Thyroid gland (tissue), 4 donors: Measurements from ENCODE around the gene TTLL8. TPM values are rescaled to one million over a fixed set of nuclear protein-coding genes. Genes with fewer than 3 reads are reported as not detected.
"Not testable (repeated sequence)": the region's sequence is repeated elsewhere in the genome, so short reads cannot be mapped to it uniquely, and the experiment has no call there.

Experiments used
- DNase-seq, 2 donors: peaks; one replicate each; pipeline ENCODE4 v3.0.0-alpha.2; 2019
- H3K27ac ChIP-seq, 3 donors: fragments of 200-600 bp; sonication (generic); 1 replicate in 2 of 3; 2 replicates in 1 of 3; pipeline ENCODE4 v1.5.1; 2016 to 2019; ENCODE audit warnings: mild to moderate bottlenecking in 1 of 3, moderate library complexity in 1 of 3
- H3K27me3 ChIP-seq: fragments of 200-600 bp; sonication (generic); one replicate; pipeline ENCODE4 v1.5.1; 2019
- H3K36me3 ChIP-seq, 2 donors: fragments of 200-600 bp; sonication (generic); one replicate each; pipeline ENCODE4 v1.5.1; 2016 to 2019
- H3K4me1 ChIP-seq, 2 donors: fragments of 200-600 bp; sonication (generic); one replicate each; pipeline ENCODE4 v1.5.1; 2017 to 2019
- H3K4me3 ChIP-seq, 3 donors: fragments of 200-600 bp; sonication (generic); replicated peaks in 1 of 3; 1 replicate in 2 of 3; 2 replicates in 1 of 3; pipeline ENCODE4 v1.5.1; 2016; ENCODE audit warnings: mild to moderate bottlenecking in 1 of 3
- H3K9me3 ChIP-seq: fragments of 200-600 bp; sonication (generic); one replicate; pipeline ENCODE4 v1.5.1; 2017
- CTCF ChIP-seq, 6 experiments: fragments of 200-600 bp in 3 of 6; fragments of 450-650 bp in 3 of 6; sonication (generic) in 3 of 6; IDR thresholded peaks; one replicate each; pipeline ENCODE4 v1.5.1; 2016 to 2019; ENCODE audit warnings: antibody characterized with exemption in 6 of 6, mild to moderate bottlenecking in 2 of 6, inconsistent platforms in 1 of 6, moderate library complexity in 1 of 6
- POLR2A ChIP-seq, 2 donors: fragments of 450-650 bp; IDR thresholded peaks; one replicate each; pipeline ENCODE4 v1.6.1; 2017; ENCODE audit warnings: antibody characterized with exemption in 2 of 2, mild to moderate bottlenecking in 2 of 2, moderate library complexity in 1 of 2
- WGBS, 2 donors: methylation state at CpG; one replicate each; pipeline ENCODE4 v1.1.5; 2017; 5-methylcytosine and 5-hydroxymethylcytosine counted together
- intact Hi-C: fragments of 100-400 bp; cut with DNase I; formaldehyde crosslinking; loops from one replicate; pipeline ENCODE4 v1.15.1; 2023
- total RNA-seq, 4 donors: library from RNA; depleted of rRNA; stranded (reverse); fragments of >200 nt; gene quantifications; one replicate each; pipeline ENCODE4 v1.2.3, GENCODE V29; 2016

TTLL8 gene
- total RNA-seq, 4 donors from 2014 or later, result not detected

DNA sequence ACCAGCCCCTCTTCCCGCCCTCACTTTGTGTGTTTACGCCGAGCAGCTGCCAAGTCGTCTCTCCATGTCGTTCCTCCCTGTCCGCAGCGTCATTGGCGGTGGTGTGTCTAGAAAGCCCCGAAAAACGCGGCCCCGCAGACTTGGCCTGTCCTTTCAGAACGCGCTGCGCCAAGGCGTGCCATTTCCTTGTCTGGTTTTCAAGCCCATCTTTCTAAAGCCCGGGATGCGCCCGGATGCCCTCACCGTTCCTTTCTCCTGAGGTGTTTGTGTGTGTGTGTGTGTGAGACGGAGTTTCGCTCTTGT is 32.3 kb upstream of the TTLL8 start:
- H3K27me3 ChIP-seq, result peaks cover 5% of the 10 kb centered on the region
- no peaks in the 10 kb centered on the region for H3K36me3 ChIP-seq
- no peak overlapping the region for H3K4me3 ChIP-seq
- WGBS, 2 donors, result 87 to 94% methylated on average over 22 of the region's 22 CpGs
- no peak for DNase-seq
- intact Hi-C loops, result no loop called here
- no peaks in the 10 kb centered on the region for H3K9me3 ChIP-seq
- TF ChIP-seq POLR2A (IDR thresholded peaks at IDR 0.05), result no peak
- TF ChIP-seq CTCF (IDR thresholded peaks at IDR 0.05), result no peak
- no peak overlapping the region for H3K27ac ChIP-seq
- no peaks in the 10 kb centered on the region for H3K4me1 ChIP-seq

DNA sequence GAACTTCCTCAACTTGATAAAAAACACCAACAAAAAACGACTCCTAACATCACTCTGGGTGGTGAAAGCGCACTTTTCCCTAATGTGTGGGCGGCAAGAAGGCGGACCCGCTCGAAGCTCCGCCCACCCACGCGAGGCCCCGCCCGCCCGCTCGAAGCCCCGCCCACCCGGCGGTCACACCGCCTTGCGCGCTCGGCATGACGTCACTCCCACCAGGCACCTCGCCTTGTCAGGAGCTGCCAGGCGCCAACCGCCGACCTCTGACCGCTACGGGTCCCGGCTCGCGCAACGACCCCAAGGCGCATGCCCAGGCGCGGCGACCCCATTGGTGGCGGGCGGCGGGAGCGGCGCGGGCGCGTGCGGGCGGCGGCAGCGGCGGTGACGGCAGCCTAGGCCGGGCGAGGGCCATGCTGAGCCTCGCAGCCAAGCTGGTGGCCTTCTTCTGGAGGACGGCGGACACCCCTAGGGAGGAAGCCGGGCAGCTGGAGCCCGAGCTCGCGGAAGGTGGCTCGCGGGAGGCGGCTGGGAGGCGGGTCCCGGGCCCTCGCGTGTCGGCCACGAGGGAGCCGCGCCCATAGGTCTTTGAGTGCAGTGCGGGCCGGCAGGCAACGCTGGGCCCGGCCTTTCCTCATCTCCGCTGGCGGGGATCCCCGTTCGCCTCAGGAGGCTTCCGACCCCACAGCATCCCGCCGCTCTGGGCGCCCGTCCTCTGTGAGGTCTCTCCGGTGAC is 31.7 kb upstream of the TTLL8 start, which contains the start of gene MOV10L1:
MOV10L1 (plus strand) TSS at position 325 of the 730 bp plus-strand sequence; CDS start at position 408, 83 bp downstream.
- 38 to 54% methylated on average over 31 to 38 of the region's 83 CpGs for whole genome bisulfite sequencing, 2 donors
- Histone ChIP-seq H3K4me1 (no peaks in the 10 kb centered on the region), H3K36me3 (no peaks in the 10 kb centered on the region), H3K4me3 (no peak within 1 kb of the TSS), H3K27ac (no peak within 1 kb of the TSS), H3K9me3 (no peaks in the 10 kb centered on the region), H3K27me3 (peaks cover 5% of the 10 kb centered on the region)
- intact Hi-C loops, result no loop called here
- TF ChIP-seq POLR2A (IDR thresholded peaks at IDR 0.05) (no peak), CTCF (IDR thresholded peaks at IDR 0.05) (no peak)
- no peak for DNase-seq

GRCh38 chr22:50089231-50089630 is 31.1 kb upstream of the TTLL8 start:
- TF ChIP-seq CTCF (IDR thresholded peaks at IDR 0.05) (no peak), POLR2A (IDR thresholded peaks at IDR 0.05) (no peak)
- intact Hi-C loops, result no loop called here
- 79 to 82% methylated on average over 11 of the region's 11 CpGs for WGBS, 2 donors
- Histone ChIP-seq H3K4me1 (no peaks in the 10 kb centered on the region), H3K4me3 (no peak overlapping the region), H3K9me3 (no peaks in the 10 kb centered on the region), H3K36me3 (no peaks in the 10 kb centered on the region), H3K27me3 (peaks cover 5% of the 10 kb centered on the region), H3K27ac (no peak overlapping the region)
- no peak for DNase-seq

DNA sequence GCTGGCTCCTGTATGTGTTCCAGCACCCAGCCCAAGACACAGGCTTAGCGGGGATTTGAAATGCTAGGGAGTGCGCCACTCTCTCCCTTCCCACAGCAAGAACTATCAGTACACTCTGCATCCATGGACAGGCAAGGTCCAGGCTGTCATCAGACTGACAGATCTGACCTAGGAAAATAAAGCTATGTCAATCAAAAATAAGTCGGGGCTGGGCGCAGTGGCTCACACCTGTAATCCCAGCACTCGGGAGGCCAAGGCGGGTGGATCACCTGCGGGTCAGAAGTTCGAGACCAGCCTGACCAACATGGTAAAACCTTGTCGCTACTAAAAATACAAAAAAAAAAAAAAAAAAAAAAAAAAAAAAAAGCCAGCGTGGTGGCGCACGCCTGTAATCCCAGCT is 30.0 kb upstream of the TTLL8 start:
- peaks cover 5% of the 10 kb centered on the region for H3K27me3 ChIP-seq
- no peak overlapping the region for H3K27ac ChIP-seq
- intact Hi-C loops, result no loop called here
- no peaks in the 10 kb centered on the region for H3K36me3 ChIP-seq
- no peak for DNase-seq
- no peaks in the 10 kb centered on the region for H3K9me3 ChIP-seq
- no peak overlapping the region for H3K4me3 ChIP-seq
- 93 to 96% methylated on average over 11 to 12 of the region's 12 CpGs for WGBS, 2 donors
- TF ChIP-seq CTCF (IDR thresholded peaks at IDR 0.05), result no peak
- TF ChIP-seq POLR2A (IDR thresholded peaks at IDR 0.05), result no peak
- no peaks in the 10 kb centered on the region for H3K4me1 ChIP-seq

DNA sequence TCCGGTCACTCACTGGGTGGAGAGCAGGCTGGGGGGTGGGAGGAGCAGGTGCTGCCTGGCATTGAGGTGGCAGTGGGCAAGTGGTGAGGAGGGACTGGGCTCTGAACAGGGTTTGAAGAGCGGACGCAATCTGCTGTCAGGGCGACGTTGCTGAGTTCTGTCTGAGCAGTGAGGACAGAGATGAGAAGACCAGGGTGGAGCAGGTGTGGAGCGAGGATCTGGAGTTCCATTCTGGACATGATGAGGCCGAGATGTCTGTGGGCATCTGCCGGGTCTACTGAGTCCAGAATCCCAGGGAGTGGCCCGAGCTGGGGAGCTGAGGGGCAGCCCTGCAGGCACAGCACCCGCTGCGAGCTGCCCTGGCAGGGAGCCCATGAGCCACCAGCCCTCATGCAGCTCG is 29.5 kb upstream of the TTLL8 start:
- no peak for TF ChIP-seq POLR2A (IDR thresholded peaks at IDR 0.05)
- TF ChIP-seq CTCF (IDR thresholded peaks at IDR 0.05), result no peak
- Histone ChIP-seq H3K36me3 (no peaks in the 10 kb centered on the region), H3K4me3 (no peak overlapping the region), H3K27ac (no peak overlapping the region), H3K4me1 (no peaks in the 10 kb centered on the region), H3K27me3 (peaks cover 5% of the 10 kb centered on the region), H3K9me3 (no peaks in the 10 kb centered on the region)
- WGBS, 2 donors, result 93 to 95% methylated on average over 9 to 12 of the region's 12 CpGs
- no peak for DNase-seq
- intact Hi-C loops, result no loop called here

DNA sequence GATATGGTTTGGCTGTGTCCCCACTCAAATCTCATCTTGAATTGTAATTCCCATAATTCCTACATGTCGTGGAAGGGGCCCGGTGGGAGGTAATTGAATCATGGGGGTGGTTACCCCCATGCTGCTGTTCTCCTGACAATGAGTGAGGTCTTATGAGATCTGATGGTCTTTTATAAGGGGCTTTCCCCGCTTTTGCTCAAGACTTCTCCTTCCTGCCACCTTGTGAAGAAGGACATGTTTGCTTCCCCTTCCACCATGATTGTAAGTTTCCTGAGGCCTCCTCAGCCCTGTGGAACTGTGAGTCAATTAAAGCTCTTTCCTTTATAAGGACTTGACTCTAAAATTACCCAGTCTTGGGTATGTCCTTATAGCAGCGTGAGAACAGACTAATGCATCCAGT is 28.9 kb upstream of the TTLL8 start:
- H3K9me3 ChIP-seq, H3K27me3 ChIP-seq, H3K4me3 ChIP-seq, DNase-seq, H3K36me3 ChIP-seq, H3K4me1 ChIP-seq, intact Hi-C loops, H3K27ac ChIP-seq: not testable (repeated sequence)
- WGBS, 2 donors, result 84 to 93% methylated on average over 4 of the region's 4 CpGs
